Stromal cell of bone marrow (primary cell): ENCODE data around the gene GLG1.
"Not testable (repeated sequence)": the region's sequence is repeated elsewhere in the genome, so short reads cannot be mapped to it uniquely, and the experiment has no call there.

Experiments
- DNase-seq: peaks from one replicate; pipeline ENCODE4 v3.0.0-alpha.2; 2012; ENCODE audit warnings: low read depth

GLG1 gene

GRCh38 chr16:74443624-74444346 is 163.1 kb downstream of the GLG1 start:
- not testable (repeated sequence) for DNase-seq

DNA sequence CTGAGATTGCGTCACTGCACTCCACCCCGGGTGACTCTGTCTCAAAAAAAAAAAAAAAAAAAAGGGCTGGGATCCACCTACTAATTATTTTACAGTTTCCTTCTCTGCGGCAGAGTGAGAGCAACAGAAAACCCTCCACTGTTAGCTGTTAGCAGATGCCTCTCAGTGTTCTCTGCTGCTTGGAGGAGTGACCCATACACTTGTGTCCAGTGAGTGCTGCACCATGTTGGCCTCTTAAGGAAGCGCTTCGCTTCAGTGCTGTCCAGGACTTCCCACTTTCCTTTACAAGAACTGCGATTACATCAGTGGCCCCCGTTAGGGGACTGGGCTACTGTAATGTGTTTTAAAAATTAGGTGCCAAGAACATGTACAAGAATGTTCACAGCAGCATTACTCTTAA is 167.2 kb downstream of the GLG1 start:
- no peak for DNase-seq

GRCh38 chr16:74438492-74438979 is 168.4 kb downstream of the GLG1 start:
- DNase-seq = no peak

DNA sequence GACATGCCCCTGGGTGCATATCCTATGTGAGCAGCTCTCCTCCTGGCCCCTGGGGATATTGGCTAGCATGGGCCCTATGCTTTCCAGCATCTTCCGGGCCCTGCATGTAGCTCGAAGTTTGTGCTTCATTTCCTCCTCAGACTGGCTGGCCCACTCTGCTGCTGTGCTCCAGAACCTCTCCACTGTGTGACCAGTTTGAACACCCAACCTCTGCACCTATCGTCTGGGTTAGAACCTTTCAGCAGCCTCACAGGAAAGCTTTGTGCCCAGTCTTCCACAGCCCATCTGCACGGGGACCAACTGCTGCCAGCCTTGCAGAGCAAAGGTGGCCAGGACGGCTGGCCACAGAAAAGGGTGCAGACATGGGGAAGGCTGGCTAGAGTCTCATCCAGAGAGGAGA is 175.4 kb downstream of the GLG1 start:
- DNase-seq = no peak

- DNase-seq = not testable (repeated sequence)
Observed at GRCh38 chr16:74430036-74430712, 176.7 kb downstream of the GLG1 start.

DNA sequence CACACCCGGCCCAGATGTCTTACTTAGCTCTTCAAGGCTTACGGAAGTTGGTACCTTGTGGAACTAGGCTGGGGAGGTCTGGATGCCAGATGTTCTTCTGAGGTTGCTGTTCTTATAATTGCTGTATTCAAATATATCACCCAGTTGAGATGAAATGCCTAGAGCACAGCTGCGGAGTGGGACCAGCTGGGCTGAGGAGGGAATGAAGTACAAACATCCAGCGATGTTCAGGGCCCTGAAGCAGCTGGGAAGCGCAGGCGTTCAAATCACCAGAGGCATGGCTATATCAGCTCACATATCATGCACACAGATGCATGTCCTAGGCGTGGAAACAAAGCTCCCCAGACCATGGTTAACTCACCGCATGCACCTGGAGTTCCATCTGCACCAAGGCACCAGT is 178.4 kb downstream of the GLG1 start:
- not testable (repeated sequence) for DNase-seq

DNA sequence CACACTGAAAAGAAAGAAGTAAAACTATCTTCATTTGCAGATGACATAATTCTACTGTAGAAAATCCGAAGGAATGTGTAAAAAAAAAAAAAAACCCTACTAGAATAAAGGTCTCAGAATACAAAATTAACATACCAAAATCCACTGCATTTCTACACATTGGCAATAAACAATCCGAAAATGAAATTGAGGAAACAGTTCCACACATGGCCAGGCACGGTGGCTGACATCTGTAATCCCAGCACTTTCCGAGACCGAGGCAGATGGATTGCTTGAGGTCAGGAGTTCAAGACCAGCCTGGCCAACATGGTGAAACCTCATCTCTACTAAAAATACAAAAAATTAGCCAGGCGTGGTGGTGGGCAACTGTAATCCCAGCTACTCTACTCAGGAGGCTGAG is 181.2 kb downstream of the GLG1 start:
- not testable (repeated sequence) for DNase-seq

DNA sequence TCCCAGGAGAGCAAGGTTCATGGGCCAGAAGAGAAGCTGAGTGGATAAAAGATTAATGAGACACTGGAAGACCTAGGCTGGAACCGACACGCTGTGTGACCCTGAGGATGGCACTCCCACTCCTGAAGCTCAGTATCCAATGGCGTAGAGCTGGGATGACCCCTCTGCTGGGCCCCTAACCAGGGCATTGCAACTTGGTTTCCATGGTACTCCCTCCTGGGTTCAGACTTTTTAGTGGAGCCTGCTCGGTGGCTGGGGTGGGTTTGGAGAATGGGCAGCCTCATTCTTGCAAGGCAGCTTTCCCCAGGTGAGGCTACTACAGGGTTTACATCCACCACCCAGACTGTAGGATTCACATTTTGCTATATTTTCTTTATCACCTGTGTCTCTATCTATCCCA is 183.2 kb downstream of the GLG1 start:
- not testable (repeated sequence) for DNase-seq

DNA sequence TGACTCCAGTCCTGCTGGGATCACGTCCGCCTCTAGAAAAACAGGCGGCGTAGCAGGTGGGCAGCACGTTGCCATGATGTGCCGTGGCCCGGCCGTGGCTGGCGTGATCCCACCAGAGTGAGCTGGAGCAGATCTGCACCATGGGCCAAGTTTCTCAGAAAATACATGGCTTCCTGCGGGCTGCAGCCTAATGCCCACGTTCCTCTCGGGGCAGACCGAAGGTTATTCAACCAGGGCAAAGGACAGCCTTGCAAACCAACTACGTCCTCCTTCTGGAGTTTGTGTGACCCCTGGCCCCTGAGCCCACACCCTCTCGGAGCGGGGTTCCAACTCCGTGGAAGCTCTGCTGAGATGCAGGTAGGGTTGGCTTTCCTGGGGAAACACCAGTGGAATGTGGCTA is 184.8 kb downstream of the GLG1 start:
- DNase-seq = not testable (repeated sequence)

- not testable (repeated sequence) for DNase-seq
Observed at GRCh38 chr16:74421482-74421785, 185.5 kb downstream of the GLG1 start.

- not testable (repeated sequence) for DNase-seq
Observed at GRCh38 chr16:74420612-74421481, 186.1 kb downstream of the GLG1 start, which contains the start of gene CLEC18B. CLEC18B (minus strand) TSS chr16:74421478; CDS start chr16:74421270, 208 bp downstream.

GRCh38 chr16:74419811-74420210 is 187.1 kb downstream of the GLG1 start:
- not testable (repeated sequence) for DNase-seq

- DNase-seq = not testable (repeated sequence)
Observed at GRCh38 chr16:74417897-74418296, 189.0 kb downstream of the GLG1 start.

DNA sequence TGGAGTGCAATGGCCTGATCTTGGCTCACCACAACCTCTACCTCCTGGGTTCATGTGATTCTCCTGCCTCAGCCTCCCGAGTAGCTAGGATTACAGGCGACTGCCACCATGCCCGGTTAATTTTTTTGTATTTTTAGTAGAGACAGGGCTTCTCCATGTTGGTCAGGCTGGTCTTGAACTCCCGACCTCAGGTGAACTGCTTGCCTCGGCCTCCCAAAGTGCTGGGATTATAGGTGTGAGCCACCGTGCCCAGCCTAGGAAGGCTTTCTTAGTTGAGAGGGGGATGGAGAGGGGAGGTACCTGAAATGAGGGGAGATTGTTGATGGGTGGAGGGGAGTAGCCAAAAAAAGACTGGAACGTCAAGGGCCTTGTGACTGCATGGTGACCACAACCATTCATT is 193.0 kb downstream of the GLG1 start:
- DNase-seq = not testable (repeated sequence)

GRCh38 chr16:74413485-74413884 is 193.4 kb downstream of the GLG1 start:
- not testable (repeated sequence) for DNase-seq

DNA sequence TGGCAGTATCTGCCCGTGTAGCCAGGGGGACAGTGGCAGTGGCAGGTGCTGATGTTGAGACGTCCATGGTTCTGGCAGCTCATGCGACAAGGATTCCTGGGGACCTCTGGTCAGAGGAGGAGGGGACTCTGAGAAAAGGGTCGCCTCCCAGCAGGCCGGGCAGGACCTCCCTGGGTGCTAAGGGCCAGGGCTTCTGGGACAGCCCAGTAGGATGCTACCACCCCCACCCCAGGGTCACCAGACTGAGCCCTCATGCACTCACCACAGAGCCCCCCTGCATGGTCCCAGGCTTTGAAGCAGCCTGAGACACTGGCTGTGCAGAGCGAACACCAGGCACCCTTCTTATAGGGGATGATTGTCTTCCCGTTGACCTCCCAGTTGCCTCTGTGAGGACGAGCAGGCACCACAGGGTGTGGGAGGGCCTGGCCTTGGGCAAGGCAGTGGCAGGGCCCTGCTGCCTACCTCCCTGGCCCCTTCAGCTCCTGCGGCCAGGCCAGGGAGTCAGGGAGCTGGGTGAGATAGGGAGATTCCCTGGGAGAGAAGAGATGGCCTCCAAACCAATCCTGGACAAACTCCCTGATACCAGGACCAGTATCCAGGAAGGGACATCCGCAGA is 194.0 kb downstream of the GLG1 start:
- DNase-seq = not testable (repeated sequence)

DNA sequence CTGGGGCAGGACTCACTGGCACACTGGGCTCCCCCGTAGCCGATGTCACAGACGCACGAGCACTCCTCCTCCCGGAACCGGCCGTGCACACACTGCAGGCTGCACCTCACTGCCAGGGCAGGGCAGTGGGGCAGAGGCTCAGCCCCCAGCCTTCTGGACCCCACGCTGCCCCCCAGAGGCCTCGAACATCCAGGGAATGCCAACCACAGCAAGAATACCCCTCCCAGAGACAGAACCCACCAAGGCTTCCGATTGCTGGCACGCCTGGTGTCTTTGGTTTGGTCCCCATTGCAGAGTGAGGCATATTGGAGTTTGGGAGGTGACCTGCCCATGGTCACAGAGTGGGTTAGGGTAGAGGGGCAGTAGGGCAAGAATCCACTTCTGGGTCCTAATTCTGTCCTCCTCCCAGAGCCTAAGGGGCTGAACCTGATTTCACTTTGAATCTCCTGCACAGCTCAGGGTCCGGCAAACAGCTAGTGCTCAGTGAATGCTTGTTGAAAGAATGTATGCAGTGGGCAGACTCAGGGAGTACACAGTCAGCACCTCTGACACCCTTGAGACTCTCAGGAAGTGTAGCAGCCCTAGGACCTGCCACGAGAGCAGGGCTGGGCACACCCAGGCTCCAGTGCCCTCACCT is 194.7 kb downstream of the GLG1 start:
- not testable (repeated sequence) for DNase-seq

DNA sequence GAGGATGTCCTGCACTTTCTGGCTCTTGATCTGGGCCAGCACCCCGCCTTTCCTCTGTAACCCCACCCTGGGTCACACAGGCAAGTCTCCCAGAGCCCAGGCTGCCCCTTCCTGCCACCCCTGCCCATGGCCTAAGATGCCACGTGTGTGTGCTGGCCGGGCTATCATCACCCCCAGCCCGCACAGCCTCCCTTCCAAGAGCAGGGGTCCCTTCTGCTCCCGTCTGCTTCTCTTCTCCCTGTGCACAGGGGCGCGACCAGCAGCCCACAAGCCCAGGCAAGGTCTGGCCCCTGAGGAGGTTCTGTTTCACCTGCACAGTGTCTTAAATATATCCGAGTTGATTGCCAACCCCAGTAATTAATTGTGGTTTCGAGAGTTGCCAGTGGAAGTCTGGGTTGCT is 195.9 kb downstream of the GLG1 start:
- not testable (repeated sequence) for DNase-seq

DNA sequence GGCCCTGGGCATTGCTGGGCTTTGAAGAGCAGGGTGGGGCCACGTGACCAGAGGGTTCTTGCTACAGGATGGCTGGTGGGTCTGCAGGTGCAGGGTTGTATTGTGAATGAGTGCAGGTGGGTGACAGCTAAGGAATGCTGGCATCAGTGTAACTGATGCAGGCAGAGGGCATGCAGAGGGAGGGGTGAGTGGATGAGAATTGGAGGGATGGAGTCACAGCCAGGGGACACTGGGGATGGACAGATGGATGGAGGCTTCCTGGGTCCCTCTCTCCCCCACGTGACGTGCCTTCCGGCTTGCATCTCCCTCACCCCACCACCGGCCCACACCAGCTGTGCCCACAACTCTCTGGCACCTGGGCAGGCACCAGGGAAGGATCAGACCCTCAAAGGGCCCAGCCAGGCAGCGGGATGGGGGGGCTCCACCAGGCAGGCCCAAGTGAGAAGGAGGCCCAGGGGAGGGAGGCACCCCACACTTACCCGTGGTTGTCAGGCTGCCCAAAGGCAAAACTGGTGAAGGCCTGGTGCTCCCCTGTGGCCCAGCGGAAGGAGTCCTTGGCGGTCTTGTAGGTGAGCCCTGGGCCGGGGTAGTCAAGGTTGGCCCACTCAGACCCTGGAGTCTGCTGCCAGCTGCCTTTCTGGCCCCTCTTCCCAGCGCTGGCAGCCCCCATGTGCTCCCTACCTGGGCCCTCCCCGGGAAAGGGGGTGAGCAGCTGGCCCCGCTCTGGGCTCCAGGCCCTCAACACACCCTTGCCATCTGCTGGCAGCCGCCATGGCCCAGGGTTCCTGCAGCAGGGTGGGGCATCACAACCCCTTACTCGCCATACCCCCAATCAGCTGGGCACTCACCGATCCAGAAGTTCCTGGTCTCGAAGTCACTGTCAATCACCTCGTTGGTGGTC is 196.6 kb downstream of the GLG1 start:
- not testable (repeated sequence) for DNase-seq
